Measurements from ENCODE around the gene TMLHE. TPM values are rescaled to one million over a fixed set of nuclear protein-coding genes. Genes with fewer than 3 reads are reported as not detected.
"Not testable (repeated sequence)": the region's sequence is repeated elsewhere in the genome, so short reads cannot be mapped to it uniquely, and the experiment has no call there.

TMLHE gene
- 10 to 100 TPM in 3 of 6 donors, 1 to 10 TPM in 3; 8.8 to 18.9 (median 11.4) TPM for total RNA-seq

- ATAC-seq (ENCODE audit: low FRiP score in 2 of 2) (peak; percentile 87 to 98), DNase-seq (peak; percentile 62 to 86)
- peak within 1 kb of the TSS; percentile 87 to 95 (median 92) for H3K27ac ChIP-seq
- no peaks in the 10 kb centered on the region for H3K9me3 ChIP-seq
- peak within 1 kb of the TSS; percentile 35 to 72 (median 52) for H3K4me3 ChIP-seq
- H3K27me3 ChIP-seq, result no peaks in the 10 kb centered on the region
- H3K36me3 ChIP-seq, result no peaks in the 10 kb centered on the region
- WGBS, 2 donors, result 3 to 35% methylated on average over 7 to 44 of the region's 50 CpGs
- H3K4me1 ChIP-seq, result no peaks in the 10 kb centered on the region
- TF ChIP-seq, protein P1, sequence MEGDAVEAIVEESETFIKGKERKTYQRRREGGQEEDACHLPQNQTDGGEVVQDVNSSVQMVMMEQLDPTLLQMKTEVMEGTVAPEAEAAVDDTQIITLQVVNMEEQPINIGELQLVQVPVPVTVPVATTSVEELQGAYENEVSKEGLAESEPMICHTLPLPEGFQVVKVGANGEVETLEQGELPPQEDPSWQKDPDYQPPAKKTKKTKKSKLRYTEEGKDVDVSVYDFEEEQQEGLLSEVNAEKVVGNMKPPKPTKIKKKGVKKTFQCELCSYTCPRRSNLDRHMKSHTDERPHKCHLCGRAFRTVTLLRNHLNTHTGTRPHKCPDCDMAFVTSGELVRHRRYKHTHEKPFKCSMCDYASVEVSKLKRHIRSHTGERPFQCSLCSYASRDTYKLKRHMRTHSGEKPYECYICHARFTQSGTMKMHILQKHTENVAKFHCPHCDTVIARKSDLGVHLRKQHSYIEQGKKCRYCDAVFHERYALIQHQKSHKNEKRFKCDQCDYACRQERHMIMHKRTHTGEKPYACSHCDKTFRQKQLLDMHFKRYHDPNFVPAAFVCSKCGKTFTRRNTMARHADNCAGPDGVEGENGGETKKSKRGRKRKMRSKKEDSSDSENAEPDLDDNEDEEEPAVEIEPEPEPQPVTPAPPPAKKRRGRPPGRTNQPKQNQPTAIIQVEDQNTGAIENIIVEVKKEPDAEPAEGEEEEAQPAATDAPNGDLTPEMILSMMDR (IDR thresholded peaks at IDR 0.05), result no peak
- TF ChIP-seq POLR2AphosphoS5 (IDR thresholded peaks at IDR 0.05) (peak in 1 of 2 donors; percentile 24), POLR2A (IDR thresholded peaks at IDR 0.05) (peak in 1 of 4 donors; percentile 32), EP300 (IDR thresholded peaks at IDR 0.05) (no peak)
These were observed at the start of gene TMLHE, which contains the start of gene SPRY3 for GRCh38 chrX:155612312-155613224. Gene TMLHE, minus strand, starts transcription at chrX:155612952. Its CDS starts 67,676 bp downstream, at chrX:155545276. Gene SPRY3, plus strand, starts transcription at chrX:155612586.

GRCh38 chrX:155662282-155662681 is 49.5 kb upstream of the TMLHE start:
- H3K36me3 ChIP-seq, result no peaks in the 10 kb centered on the region
- H3K27ac ChIP-seq, result no peak overlapping the region
- no peak for TF ChIP-seq POLR2A (IDR thresholded peaks at IDR 0.05)
- TF ChIP-seq, protein P1 (IDR thresholded peaks at IDR 0.05), result peak in 1 of 6 experiments; percentile 28
- TF ChIP-seq EP300 (IDR thresholded peaks at IDR 0.05), result no peak
- no peak for TF ChIP-seq POLR2AphosphoS5 (IDR thresholded peaks at IDR 0.05)
- 42 to 47% methylated on average over 2 of the region's 2 CpGs for WGBS, 2 donors
- DNase-seq (no peak), ATAC-seq (ENCODE audit: low FRiP score in 2 of 2) (no peak)
- H3K27me3 ChIP-seq, result no peaks in the 10 kb centered on the region
- no peak overlapping the region for H3K4me3 ChIP-seq
- no peaks in the 10 kb centered on the region for H3K4me1 ChIP-seq
- H3K9me3 ChIP-seq, result peaks cover 0 to 8% (median 0%) of the 10 kb centered on the region in 4 donors

GRCh38 chrX:155645180-155645579 is 32.4 kb upstream of the TMLHE start:
- DNase-seq (no peak), ATAC-seq (ENCODE audit: low FRiP score in 2 of 2) (no peak)
- no peak overlapping the region for H3K4me3 ChIP-seq
- TF ChIP-seq POLR2A (IDR thresholded peaks at IDR 0.05) (no peak), POLR2AphosphoS5 (IDR thresholded peaks at IDR 0.05) (no peak), EP300 (IDR thresholded peaks at IDR 0.05) (no peak)
- TF ChIP-seq, protein P1 (IDR thresholded peaks at IDR 0.05), result no peak
- H3K4me1 ChIP-seq, result no peaks in the 10 kb centered on the region
- H3K27me3 ChIP-seq, result no peaks in the 10 kb centered on the region
- no peaks in the 10 kb centered on the region for H3K9me3 ChIP-seq
- no peaks in the 10 kb centered on the region for H3K36me3 ChIP-seq
- WGBS, 2 donors, result 83 to 100% methylated on average over 1 to 2 of the region's 2 CpGs
- no peak overlapping the region for H3K27ac ChIP-seq

DNA sequence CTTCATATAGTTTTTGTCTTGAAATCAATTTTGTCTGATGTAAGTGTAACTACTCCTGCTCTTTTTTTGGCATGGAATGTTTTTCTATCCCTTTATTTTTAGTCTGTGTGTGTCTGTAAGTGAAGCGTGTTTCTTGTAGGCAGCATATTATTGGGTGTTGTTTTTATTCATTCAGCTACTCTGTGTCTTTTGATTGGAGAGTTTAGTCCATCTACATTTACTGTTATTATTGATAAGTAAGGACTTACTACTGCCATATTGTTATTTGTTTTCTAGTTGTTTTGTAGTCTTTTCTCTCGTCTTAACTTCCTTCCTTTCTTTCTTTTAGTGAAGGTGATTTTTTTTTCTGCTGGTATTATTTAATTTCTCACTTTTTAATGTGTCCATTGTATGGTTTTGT is 30.5 kb upstream of the TMLHE start:
- no peak overlapping the region for H3K4me3 ChIP-seq
- ATAC-seq (ENCODE audit: low FRiP score in 2 of 2) (no peak), DNase-seq (no peak)
- no peaks in the 10 kb centered on the region for H3K36me3 ChIP-seq
- H3K9me3 ChIP-seq, result no peaks in the 10 kb centered on the region
- no peaks in the 10 kb centered on the region for H3K4me1 ChIP-seq
- 57 to 85% methylated on average over 2 of the region's 2 CpGs for WGBS, 2 donors
- H3K27me3 ChIP-seq, result no peaks in the 10 kb centered on the region
- H3K27ac ChIP-seq, result no peak overlapping the region
- TF ChIP-seq POLR2AphosphoS5 (IDR thresholded peaks at IDR 0.05), result no peak
- no peak for TF ChIP-seq POLR2A (IDR thresholded peaks at IDR 0.05)
- TF ChIP-seq EP300 (IDR thresholded peaks at IDR 0.05), result no peak
- TF ChIP-seq, protein P1 (IDR thresholded peaks at IDR 0.05), result no peak

- not testable (repeated sequence) for H3K27me3 ChIP-seq; DNase-seq; H3K36me3 ChIP-seq; H3K27ac ChIP-seq; H3K9me3 ChIP-seq; ATAC-seq (ENCODE audit: low FRiP score in 2 of 2); H3K4me1 ChIP-seq
- peak overlapping the region in 3 of 4 donors; percentile 2 to 25 (median 22) for H3K4me3 ChIP-seq
- WGBS, 2 donors, result 45 to 48% methylated on average over 14 of the region's 14 CpGs
These were observed 28.6 kb upstream of the TMLHE start for GRCh38 chrX:155641371-155641770.

Data from upper lobe of left lung (tissue), 6 donors.